H1 (cell line): Measurements from ENCODE around the gene USP8. TPM values are rescaled to one million over a fixed set of nuclear protein-coding genes. Genes with fewer than 3 reads are reported as not detected.

Source experiments
- CBX8 ChIP-seq: fragments of 300-800, 300-1000 bp; sonication (generic); IDR thresholded peaks from 2 replicates; pipeline ENCODE4 v1.7.1; 2016; ENCODE audit warnings: low read depth, low read length, borderline replicate concordance
- GABPA ChIP-seq: IDR thresholded peaks from 2 replicates; pipeline ENCODE4 v1.6.1; 2011; ENCODE audit warnings: mild to moderate bottlenecking, low read length, moderate library complexity, borderline replicate concordance; ENCODE audit not compliant: insufficient read depth
- polyA plus RNA-seq, 7 experiments: library from polyadenylated mRNA; depleted of rRNA in 3 of 7; stranded (reverse) in 5 of 7; unstranded in 2 of 7; fragments of >200 nt in 5 of 7; fragments of 200-250 nt in 2 of 7; gene quantifications; 1 replicate in 5 of 7; 2 replicates in 1 of 7; 4 replicates in 1 of 7; pipeline versions ENCODE4 v1.2.1 to v1.2.3, GENCODE V29; 2011 to 2013; ENCODE audit warnings: missing spikeins in 2 of 7, mixed read lengths in 2 of 7
- total RNA-seq: library from RNA; stranded (reverse); fragmentation: NEBNext Ultra II Directional; extraction: Animal tissue kit (Norgen Biotek cat#: 25700); gene quantifications from 2 replicates; pipeline ENCODE4 v1.2.1, GENCODE V29; 2021

The USP8 gene
- total and polyA plus RNA-seq, 2 of the 8 experiments (the other 6 are each of a cell fraction or from before 2014, with no cell fraction given) = 19.9 to 66.2 TPM

GRCh38 chr15:50556642-50557371, 132.6 kb downstream of the USP8 start (continued):
- TF ChIP-seq GABPA = no peak
- no peak for TF ChIP-seq CBX8
